ENCODE data around the gene TIMM29.

The TIMM29 gene

DNA sequence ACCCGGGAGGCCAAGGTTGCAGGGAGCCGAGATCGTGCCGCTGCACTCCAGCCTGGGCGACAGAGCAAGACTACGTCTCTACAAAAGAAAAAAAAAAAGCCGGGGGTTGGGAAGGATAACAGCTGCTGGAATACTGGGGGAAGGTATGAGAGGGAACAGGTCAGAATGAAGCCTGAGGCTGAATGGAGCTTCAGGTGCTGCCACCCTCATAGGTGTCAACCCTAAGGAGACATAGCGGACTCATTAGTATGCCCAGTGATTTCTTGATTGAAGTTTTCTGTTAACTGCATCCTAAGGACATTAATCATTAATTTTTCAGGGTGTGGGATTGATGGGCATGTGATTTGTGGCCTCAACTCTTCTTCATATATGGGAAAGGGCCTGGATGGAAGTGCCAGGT, 38.2 kb downstream of the TIMM29 start:
- TF ChIP-seq ARNTL (CRISPR knock-in tag; IDR thresholded peaks at IDR 0.05; ENCODE audit: borderline replicate concordance, low read depth) (no peak), OSR1 (CRISPR knock-in tag; IDR thresholded peaks at IDR 0.05) (no peak), SNAI2 (CRISPR knock-in tag; IDR thresholded peaks at IDR 0.05) (no peak), ZFP3 (CRISPR knock-in tag; IDR thresholded peaks at IDR 0.05) (no peak), BACH2 (CRISPR knock-in tag; IDR thresholded peaks at IDR 0.05; ENCODE audit: borderline replicate concordance) (no peak), CSDC2 (CRISPR knock-in tag; IDR thresholded peaks at IDR 0.05) (no peak)
- TF ChIP-seq, protein P1, sequence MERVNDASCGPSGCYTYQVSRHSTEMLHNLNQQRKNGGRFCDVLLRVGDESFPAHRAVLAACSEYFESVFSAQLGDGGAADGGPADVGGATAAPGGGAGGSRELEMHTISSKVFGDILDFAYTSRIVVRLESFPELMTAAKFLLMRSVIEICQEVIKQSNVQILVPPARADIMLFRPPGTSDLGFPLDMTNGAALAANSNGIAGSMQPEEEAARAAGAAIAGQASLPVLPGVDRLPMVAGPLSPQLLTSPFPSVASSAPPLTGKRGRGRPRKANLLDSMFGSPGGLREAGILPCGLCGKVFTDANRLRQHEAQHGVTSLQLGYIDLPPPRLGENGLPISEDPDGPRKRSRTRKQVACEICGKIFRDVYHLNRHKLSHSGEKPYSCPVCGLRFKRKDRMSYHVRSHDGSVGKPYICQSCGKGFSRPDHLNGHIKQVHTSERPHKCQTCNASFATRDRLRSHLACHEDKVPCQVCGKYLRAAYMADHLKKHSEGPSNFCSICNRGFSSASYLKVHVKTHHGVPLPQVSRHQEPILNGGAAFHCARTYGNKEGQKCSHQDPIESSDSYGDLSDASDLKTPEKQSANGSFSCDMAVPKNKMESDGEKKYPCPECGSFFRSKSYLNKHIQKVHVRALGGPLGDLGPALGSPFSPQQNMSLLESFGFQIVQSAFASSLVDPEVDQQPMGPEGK (CRISPR knock-in tag; IDR thresholded peaks at IDR 0.05; ENCODE audit: borderline replicate concordance) = no peak
- TF ChIP-seq, protein P2, sequence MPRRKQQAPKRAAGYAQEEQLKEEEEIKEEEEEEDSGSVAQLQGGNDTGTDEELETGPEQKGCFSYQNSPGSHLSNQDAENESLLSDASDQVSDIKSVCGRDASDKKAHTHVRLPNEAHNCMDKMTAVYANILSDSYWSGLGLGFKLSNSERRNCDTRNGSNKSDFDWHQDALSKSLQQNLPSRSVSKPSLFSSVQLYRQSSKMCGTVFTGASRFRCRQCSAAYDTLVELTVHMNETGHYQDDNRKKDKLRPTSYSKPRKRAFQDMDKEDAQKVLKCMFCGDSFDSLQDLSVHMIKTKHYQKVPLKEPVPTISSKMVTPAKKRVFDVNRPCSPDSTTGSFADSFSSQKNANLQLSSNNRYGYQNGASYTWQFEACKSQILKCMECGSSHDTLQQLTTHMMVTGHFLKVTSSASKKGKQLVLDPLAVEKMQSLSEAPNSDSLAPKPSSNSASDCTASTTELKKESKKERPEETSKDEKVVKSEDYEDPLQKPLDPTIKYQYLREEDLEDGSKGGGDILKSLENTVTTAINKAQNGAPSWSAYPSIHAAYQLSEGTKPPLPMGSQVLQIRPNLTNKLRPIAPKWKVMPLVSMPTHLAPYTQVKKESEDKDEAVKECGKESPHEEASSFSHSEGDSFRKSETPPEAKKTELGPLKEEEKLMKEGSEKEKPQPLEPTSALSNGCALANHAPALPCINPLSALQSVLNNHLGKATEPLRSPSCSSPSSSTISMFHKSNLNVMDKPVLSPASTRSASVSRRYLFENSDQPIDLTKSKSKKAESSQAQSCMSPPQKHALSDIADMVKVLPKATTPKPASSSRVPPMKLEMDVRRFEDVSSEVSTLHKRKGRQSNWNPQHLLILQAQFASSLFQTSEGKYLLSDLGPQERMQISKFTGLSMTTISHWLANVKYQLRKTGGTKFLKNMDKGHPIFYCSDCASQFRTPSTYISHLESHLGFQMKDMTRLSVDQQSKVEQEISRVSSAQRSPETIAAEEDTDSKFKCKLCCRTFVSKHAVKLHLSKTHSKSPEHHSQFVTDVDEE (CRISPR knock-in tag; IDR thresholded peaks at IDR 0.05) = no peak
- TF ChIP-seq, protein P3, sequence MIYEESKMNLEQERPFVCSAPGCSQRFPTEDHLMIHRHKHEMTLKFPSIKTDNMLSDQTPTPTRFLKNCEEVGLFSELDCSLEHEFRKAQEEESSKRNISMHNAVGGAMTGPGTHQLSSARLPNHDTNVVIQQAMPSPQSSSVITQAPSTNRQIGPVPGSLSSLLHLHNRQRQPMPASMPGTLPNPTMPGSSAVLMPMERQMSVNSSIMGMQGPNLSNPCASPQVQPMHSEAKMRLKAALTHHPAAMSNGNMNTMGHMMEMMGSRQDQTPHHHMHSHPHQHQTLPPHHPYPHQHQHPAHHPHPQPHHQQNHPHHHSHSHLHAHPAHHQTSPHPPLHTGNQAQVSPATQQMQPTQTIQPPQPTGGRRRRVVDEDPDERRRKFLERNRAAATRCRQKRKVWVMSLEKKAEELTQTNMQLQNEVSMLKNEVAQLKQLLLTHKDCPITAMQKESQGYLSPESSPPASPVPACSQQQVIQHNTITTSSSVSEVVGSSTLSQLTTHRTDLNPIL (CRISPR knock-in tag; IDR thresholded peaks at IDR 0.05; ENCODE audit: low read depth) = no peak
- ATAC-seq = no peak

DNA sequence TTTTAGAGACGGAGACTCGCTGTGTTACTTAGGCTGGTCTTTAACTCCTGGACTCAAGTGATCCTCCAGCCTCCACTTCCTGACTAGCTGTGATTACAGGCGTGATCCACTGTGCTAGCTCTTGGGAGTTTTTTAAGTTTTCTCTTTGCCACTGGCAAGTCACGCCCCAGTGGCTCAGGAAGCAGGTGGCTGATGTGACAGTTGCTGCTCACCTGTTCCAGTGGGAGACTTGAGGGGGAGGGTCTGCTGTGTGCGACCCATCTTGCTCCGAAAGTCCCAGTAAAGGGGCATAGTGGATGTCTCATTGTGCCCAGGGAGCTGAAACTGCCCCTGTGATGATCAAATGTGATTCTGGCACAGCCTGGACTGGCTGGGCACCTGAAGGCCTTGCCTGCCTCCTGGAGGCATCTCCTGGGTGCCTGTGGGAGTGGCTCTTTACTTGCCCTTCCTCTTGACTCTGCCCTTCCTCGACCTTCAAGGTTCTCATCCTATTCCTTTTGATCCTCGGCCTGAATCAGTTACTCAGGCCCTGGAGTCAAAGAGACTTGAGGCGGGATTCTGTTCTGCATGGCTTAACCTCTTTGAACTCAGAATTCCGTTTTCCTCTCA, 40.0 kb downstream of the TIMM29 start:
- ATAC-seq = no peak
- TF ChIP-seq BACH2 (CRISPR knock-in tag; IDR thresholded peaks at IDR 0.05; ENCODE audit: borderline replicate concordance) (no peak), SNAI2 (CRISPR knock-in tag; IDR thresholded peaks at IDR 0.05) (no peak), CSDC2 (CRISPR knock-in tag; IDR thresholded peaks at IDR 0.05) (no peak), ZFP3 (CRISPR knock-in tag; IDR thresholded peaks at IDR 0.05) (no peak), ZNF8 (CRISPR knock-in tag; IDR thresholded peaks at IDR 0.05) (no peak), TOX (CRISPR knock-in tag; IDR thresholded peaks at IDR 0.05; ENCODE audit: borderline replicate concordance) (no peak), ZC3H10 (CRISPR knock-in tag; IDR thresholded peaks at IDR 0.05) (no peak), ESRRG (CRISPR knock-in tag; IDR thresholded peaks at IDR 0.05) (no peak), ISL1 (CRISPR knock-in tag; IDR thresholded peaks at IDR 0.05) (no peak), ARNTL (CRISPR knock-in tag; IDR thresholded peaks at IDR 0.05; ENCODE audit: borderline replicate concordance, low read depth) (no peak), ZNF565 (CRISPR knock-in tag; conservative IDR thresholded peaks at IDR 0.05; ENCODE audit: low read depth) (no peak)

DNA sequence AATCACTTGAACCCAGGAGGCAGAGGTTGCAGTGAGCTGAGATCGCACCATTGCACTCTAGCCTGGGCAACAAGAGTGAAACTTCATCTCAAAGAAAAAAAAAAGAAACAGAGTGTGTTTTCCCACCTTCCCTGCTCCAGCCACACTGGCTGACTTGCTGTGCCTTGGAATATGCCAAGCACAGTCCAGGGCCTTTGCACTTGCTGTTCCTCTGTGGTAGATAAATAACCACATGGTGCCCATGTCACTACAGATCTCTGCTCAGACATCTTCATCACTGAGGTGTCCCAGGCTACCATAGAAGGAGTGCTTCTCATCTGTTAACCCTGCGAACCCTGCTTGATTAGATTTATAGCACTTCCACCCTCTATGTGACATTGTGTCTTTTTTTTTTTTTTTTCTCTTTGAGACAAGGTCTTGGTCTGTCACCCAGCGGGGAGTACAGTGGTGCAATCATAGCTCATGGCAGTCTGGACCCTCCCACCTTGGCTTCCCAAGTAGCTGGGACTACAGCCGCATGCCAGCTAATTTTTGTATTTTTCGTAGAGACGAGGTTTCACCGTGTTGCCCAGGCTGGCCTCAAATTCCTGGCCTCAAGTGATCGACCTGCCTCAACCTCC, 42.6 kb downstream of the TIMM29 start:
- ATAC-seq = no peak
- TF ChIP-seq, protein P2 (CRISPR knock-in tag; IDR thresholded peaks at IDR 0.05) = no peak
- TF ChIP-seq ZNF8 (CRISPR knock-in tag; IDR thresholded peaks at IDR 0.05) (no peak), ZNF565 (CRISPR knock-in tag; conservative IDR thresholded peaks at IDR 0.05; ENCODE audit: low read depth) (no peak), ESRRG (CRISPR knock-in tag; IDR thresholded peaks at IDR 0.05) (no peak), OSR1 (CRISPR knock-in tag; IDR thresholded peaks at IDR 0.05) (no peak), ARNTL (CRISPR knock-in tag; IDR thresholded peaks at IDR 0.05; ENCODE audit: borderline replicate concordance, low read depth) (no peak), RARB (CRISPR knock-in tag; IDR thresholded peaks at IDR 0.05) (no peak), ZFP3 (CRISPR knock-in tag; IDR thresholded peaks at IDR 0.05) (no peak), CSDC2 (CRISPR knock-in tag; IDR thresholded peaks at IDR 0.05) (no peak), GLIS3 (CRISPR knock-in tag; IDR thresholded peaks at IDR 0.05) (no peak), ISL1 (CRISPR knock-in tag; IDR thresholded peaks at IDR 0.05) (no peak), ZNF70 (CRISPR knock-in tag; IDR thresholded peaks at IDR 0.05) (no peak), TCF4 (CRISPR knock-in tag; IDR thresholded peaks at IDR 0.05; ENCODE audit: borderline replicate concordance) (no peak)
- TF ChIP-seq, protein P1 (CRISPR knock-in tag; IDR thresholded peaks at IDR 0.05; ENCODE audit: borderline replicate concordance) = no peak
- TF ChIP-seq, protein P4, sequence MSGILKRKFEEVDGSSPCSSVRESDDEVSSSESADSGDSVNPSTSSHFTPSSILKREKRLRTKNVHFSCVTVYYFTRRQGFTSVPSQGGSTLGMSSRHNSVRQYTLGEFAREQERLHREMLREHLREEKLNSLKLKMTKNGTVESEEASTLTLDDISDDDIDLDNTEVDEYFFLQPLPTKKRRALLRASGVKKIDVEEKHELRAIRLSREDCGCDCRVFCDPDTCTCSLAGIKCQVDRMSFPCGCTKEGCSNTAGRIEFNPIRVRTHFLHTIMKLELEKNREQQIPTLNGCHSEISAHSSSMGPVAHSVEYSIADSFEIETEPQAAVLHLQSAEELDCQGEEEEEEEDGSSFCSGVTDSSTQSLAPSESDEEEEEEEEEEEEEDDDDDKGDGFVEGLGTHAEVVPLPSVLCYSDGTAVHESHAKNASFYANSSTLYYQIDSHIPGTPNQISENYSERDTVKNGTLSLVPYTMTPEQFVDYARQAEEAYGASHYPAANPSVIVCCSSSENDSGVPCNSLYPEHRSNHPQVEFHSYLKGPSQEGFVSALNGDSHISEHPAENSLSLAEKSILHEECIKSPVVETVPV (CRISPR knock-in tag; IDR thresholded peaks at IDR 0.05) = no peak
- TF ChIP-seq, protein P5, sequence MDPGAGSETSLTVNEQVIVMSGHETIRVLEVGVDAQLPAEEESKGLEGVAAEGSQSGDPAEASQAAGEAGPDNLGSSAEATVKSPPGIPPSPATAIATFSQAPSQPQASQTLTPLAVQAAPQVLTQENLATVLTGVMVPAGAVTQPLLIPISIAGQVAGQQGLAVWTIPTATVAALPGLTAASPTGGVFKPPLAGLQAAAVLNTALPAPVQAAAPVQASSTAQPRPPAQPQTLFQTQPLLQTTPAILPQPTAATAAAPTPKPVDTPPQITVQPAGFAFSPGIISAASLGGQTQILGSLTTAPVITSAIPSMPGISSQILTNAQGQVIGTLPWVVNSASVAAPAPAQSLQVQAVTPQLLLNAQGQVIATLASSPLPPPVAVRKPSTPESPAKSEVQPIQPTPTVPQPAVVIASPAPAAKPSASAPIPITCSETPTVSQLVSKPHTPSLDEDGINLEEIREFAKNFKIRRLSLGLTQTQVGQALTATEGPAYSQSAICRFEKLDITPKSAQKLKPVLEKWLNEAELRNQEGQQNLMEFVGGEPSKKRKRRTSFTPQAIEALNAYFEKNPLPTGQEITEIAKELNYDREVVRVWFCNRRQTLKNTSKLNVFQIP (CRISPR knock-in tag; IDR thresholded peaks at IDR 0.05; ENCODE audit: borderline replicate concordance, low read depth) = no peak
